Fibroblast of the aortic adventitia (primary cell): ENCODE data around the gene TERB1. TPM values are rescaled to one million over a fixed set of nuclear protein-coding genes. Genes with fewer than 3 reads are reported as not detected.

Source experiments
- DNase-seq: peaks from one replicate; pipeline ENCODE4 v3.0.0-alpha.2; 2010; ENCODE audit warnings: low read depth
- H3K4me3 ChIP-seq: 2 replicates; pipeline ENCODE4 v1.5.1; 2011; ENCODE audit warnings: low read depth, mild to moderate bottlenecking, control low read depth, low read length, moderate library complexity
- CTCF ChIP-seq: IDR thresholded peaks from 2 replicates; pipeline ENCODE4 v1.5.1; 2011; ENCODE audit warnings: mild to moderate bottlenecking, low read length, control low read depth, inconsistent platforms; ENCODE audit not compliant: insufficient read depth
- total RNA-seq: library from RNA; depleted of rRNA; stranded (reverse); fragments of >200 nt; gene quantifications from 2 replicates; pipeline ENCODE4 v1.2.3, GENCODE V29; 2012; ENCODE audit warnings: low replicate concordance

The TERB1 gene
- total RNA-seq, 1 donor, result 0.09 TPM

- TF ChIP-seq CTCF, result no peak
- no peak for DNase-seq
- H3K4me3 ChIP-seq, result no peak overlapping the region
Measured at GRCh38 chr16:66846831-66847230, 45.4 kb upstream of the TERB1 start.

GRCh38 chr16:66846266-66846665 lies 44.9 kb upstream of the TERB1 start:
- no peak overlapping the region for H3K4me3 ChIP-seq
- TF ChIP-seq CTCF, result no peak
- no peak for DNase-seq

DNA sequence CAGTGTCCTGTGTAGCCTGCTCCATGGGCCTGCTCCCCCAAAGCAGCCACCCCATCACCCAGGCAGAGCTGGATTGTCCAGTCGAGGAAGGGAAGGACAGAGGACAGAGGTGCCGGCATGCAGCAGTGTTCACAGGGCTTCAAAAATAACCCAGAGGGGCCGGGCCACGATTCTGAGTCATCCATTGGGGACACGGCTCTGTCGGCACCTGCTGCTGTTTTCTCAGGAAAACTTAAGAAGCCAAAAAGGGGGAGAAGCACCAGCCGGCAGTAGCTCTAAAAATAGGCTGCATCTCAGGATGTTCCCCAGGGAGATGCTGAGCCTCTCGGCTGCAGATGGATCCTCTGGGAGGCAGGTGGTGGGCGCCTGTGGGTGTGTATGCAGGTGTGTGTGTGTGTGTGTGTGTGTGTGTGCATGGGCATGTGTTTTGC lies 44.4 kb upstream of the TERB1 start:
- no peak for TF ChIP-seq CTCF
- no peak for DNase-seq
- no peak overlapping the region for H3K4me3 ChIP-seq

- no peak for TF ChIP-seq CTCF
- peak overlapping the region; percentile 50 for H3K4me3 ChIP-seq
- no peak for DNase-seq
Measured at GRCh38 chr16:66845080-66845410, 43.7 kb upstream of the TERB1 start.

DNA sequence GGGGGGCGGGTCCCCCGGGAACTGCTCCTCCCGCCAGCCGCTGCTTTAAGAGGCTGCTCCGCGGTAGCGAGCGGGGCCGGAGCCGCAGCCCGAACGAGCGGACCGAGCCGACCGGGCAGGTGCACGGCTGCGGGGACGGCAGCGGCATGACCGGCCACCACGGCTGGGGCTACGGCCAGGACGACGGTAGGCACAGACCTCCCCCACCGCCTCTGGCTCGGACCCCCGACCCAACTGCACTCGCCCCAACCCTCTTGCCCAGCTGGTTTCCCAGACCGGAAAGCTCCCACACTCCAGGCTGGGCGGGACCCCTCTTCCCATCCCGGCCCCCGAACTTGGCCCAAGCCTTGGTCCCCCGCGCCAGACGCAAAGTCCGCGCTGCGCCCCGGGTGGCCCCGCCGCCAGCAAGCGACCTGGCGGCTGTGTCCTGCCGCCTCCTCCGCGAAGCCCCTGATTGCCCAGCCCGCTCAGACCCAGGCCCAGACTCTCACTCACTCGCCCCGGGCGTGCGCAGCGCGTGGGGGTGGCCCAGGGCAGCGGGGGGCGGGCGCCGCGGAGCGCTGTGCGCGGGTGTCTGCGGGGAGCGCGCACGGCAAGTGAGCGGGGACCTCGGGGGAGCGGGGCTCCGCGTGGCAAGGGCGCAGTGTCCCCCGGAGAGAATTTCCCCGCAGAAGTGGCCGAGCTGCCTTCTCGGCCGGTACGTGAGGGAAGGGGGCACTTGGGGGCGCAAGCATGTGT lies 43.1 kb upstream of the TERB1 start, which contains the start of gene CA7:
Gene CA7, plus strand, starts transcription at position 73 of the 738 bp plus-strand sequence. Its CDS starts 74 bp downstream, at position 147.
- H3K4me3 ChIP-seq, result peak within 1 kb of the TSS; percentile 50
- DNase-seq, result no peak
- no peak for TF ChIP-seq CTCF

GRCh38 chr16:66844009-66844341 lies 42.6 kb upstream of the TERB1 start:
- no peak for TF ChIP-seq CTCF
- DNase-seq, result no peak

DNA sequence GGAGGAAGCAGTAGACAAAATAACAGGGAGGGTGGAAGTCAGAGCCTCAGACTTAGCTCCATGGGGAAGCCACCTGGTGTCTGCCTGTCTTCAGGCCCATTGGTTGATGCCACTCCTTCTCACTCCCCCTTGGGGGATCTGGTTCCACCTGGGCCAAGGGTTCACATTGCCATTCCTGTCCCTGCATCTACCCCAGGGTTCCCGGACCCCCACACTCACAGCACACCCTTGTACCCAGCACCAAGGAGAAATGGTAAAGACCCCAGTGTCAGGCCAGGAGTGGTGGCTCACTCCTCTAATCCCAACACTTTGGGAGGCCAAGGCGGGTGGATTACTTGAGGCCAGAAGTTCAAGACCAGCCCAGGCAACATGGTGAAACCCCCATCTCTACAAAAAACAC lies 41.8 kb upstream of the TERB1 start:
- DNase-seq, result no peak
- H3K4me3 ChIP-seq, result no peak overlapping the region
- TF ChIP-seq CTCF, result no peak

More at GRCh38 chr16:66844009-66844341, 42.6 kb upstream of the TERB1 start:
- no peak overlapping the region for H3K4me3 ChIP-seq
